Gastroesophageal sphincter (tissue), 2 donors: Measurements from ENCODE around the gene ANKRD13B.

Experiments
- POLR2A ChIP-seq, 2 donors: fragments of 450-650 bp; IDR thresholded peaks; one replicate each; pipeline ENCODE4 v1.6.1; 2017; ENCODE audit warnings: antibody characterized with exemption in 2 of 2, mild to moderate bottlenecking in 2 of 2, moderate library complexity in 1 of 2
- POLR2AphosphoS5 ChIP-seq: sonication (generic); formaldehyde crosslinking; IDR thresholded peaks from one replicate; pipeline ENCODE4 v1.6.1; 2017; ENCODE audit warnings: antibody characterized with exemption

DNA sequence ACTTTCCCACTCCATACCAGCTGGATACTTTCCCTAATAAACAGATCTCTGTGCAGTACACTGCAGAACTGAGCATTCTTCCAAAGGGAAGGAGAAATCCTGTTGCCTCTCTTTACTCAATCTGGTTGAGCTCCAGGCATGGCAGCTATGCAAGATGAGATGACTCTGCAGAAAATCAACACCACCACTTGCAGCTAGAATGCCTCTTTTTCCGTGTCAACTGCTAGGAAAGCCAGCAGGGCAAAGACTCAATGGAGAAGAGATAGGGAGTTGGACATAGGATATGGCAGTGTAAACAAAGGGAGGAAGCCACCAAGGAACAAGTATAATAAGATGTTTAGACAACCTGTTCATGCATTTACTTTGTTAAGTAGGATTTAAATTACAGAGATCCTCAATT is 70.2 kb downstream of the ANKRD13B start:
- no peak for TF ChIP-seq POLR2A (IDR thresholded peaks at IDR 0.05)
- no peak for TF ChIP-seq POLR2AphosphoS5
